Activated CD4-positive, alpha-beta memory T cell treated with anti-CD3 and anti-CD28 coated beads for 36 hours (primary cell): ENCODE data around the gene GRIK3. TPM values are rescaled to one million over a fixed set of nuclear protein-coding genes. Genes with fewer than 3 reads are reported as not detected.

Experiments used
- CTCF ChIA-PET: fragments of 350-600 bp; sonication (Branson Sonifier 250); formaldehyde crosslinking; loops from one replicate; lab custom pipeline; 2021; ENCODE audit warnings: antibody characterized with exemption, inconsistent platforms; lab: Charles Lee
- POLR2A ChIA-PET: fragments of 350-600 bp; sonication (Branson Sonifier 250); formaldehyde crosslinking; loops from one replicate; lab custom pipeline; 2021; ENCODE audit warnings: antibody characterized with exemption; lab: Charles Lee
- DNase-seq: peaks from one replicate; pipeline ENCODE4 v3.0.0-alpha.2; 2020
- H3K27ac Mint-ChIP-seq: one replicate; pipeline ENCODE4 v1.8.0; 2021; ENCODE audit warnings: mixed read lengths
- H3K27me3 Mint-ChIP-seq: one replicate; pipeline ENCODE4 v1.8.0; 2021; ENCODE audit warnings: mixed read lengths
- H3K36me3 Mint-ChIP-seq: one replicate; pipeline ENCODE4 v1.8.0; 2021; ENCODE audit warnings: mixed read lengths
- H3K4me1 Mint-ChIP-seq: one replicate; pipeline ENCODE4 v1.8.0; 2021; ENCODE audit warnings: low read depth, mixed read lengths
- H3K4me3 Mint-ChIP-seq: one replicate; pipeline ENCODE4 v1.8.0; 2021; ENCODE audit warnings: mild to moderate bottlenecking, mixed read lengths
- H3K9me3 Mint-ChIP-seq: one replicate; pipeline ENCODE4 v1.8.0; 2021; ENCODE audit warnings: mixed read lengths
- intact Hi-C: fragments of 100-400 bp; cut with micrococcal nuclease; formaldehyde crosslinking; loops from one replicate; pipeline ENCODE4 v1.15.1; 2023
- total RNA-seq, 2 experiments: library from RNA; stranded (reverse); gene quantifications; one replicate each; pipeline ENCODE4 v1.2.3, GENCODE V29; 2021

The GRIK3 gene
- total RNA-seq, 2 experiments from 2014 or later = not detected

- DNase-seq = no peak
- H3K9me3 Mint-ChIP-seq = peaks cover 5% of the 10 kb centered on the region
- no peaks in the 10 kb centered on the region for H3K4me1 Mint-ChIP-seq
- POLR2A ChIA-PET = no interaction called here
- peaks cover 2% of the 10 kb centered on the region for H3K27me3 Mint-ChIP-seq
- CTCF ChIA-PET = no interaction called here
- intact Hi-C loops = no loop called here
- H3K27ac Mint-ChIP-seq = no peak overlapping the region
- H3K36me3 Mint-ChIP-seq = no peaks in the 10 kb centered on the region
- no peak overlapping the region for H3K4me3 Mint-ChIP-seq
Measured at GRCh38 chr1:36759355-36759754, 275.0 kb downstream of the GRIK3 start.

GRCh38 chr1:36755303-36756230 lies 278.7 kb downstream of the GRIK3 start:
- POLR2A ChIA-PET = no interaction called here
- H3K36me3 Mint-ChIP-seq = no peaks in the 10 kb centered on the region
- CTCF ChIA-PET = no interaction called here
- H3K9me3 Mint-ChIP-seq = peaks cover 5% of the 10 kb centered on the region
- H3K27me3 Mint-ChIP-seq = peaks cover 2% of the 10 kb centered on the region
- no peak for DNase-seq
- H3K27ac Mint-ChIP-seq = no peak overlapping the region
- no peak overlapping the region for H3K4me3 Mint-ChIP-seq
- intact Hi-C loops = no loop called here
- H3K4me1 Mint-ChIP-seq = no peaks in the 10 kb centered on the region

GRCh38 chr1:36754366-36754765 lies 279.9 kb downstream of the GRIK3 start:
- intact Hi-C loops = no loop called here
- POLR2A ChIA-PET = no interaction called here
- H3K27ac Mint-ChIP-seq = no peak overlapping the region
- no peaks in the 10 kb centered on the region for H3K36me3 Mint-ChIP-seq
- no peaks in the 10 kb centered on the region for H3K4me1 Mint-ChIP-seq
- H3K4me3 Mint-ChIP-seq = no peak overlapping the region
- H3K9me3 Mint-ChIP-seq = peaks cover 3% of the 10 kb centered on the region
- CTCF ChIA-PET = no interaction called here
- peaks cover 2% of the 10 kb centered on the region for H3K27me3 Mint-ChIP-seq
- DNase-seq = no peak

GRCh38 chr1:36753451-36753850 lies 280.9 kb downstream of the GRIK3 start:
- Mint-ChIP-seq H3K36me3 (no peaks in the 10 kb centered on the region), H3K9me3 (no peaks in the 10 kb centered on the region), H3K27me3 (peaks cover 6% of the 10 kb centered on the region), H3K27ac (no peak overlapping the region), H3K4me3 (no peak overlapping the region), H3K4me1 (no peaks in the 10 kb centered on the region)
- POLR2A ChIA-PET = no interaction called here
- CTCF ChIA-PET = no interaction called here
- no peak for DNase-seq
- intact Hi-C loops = no loop called here

- H3K27ac Mint-ChIP-seq = no peak overlapping the region
- POLR2A ChIA-PET = no interaction called here
- H3K4me3 Mint-ChIP-seq = no peak overlapping the region
- no peaks in the 10 kb centered on the region for H3K36me3 Mint-ChIP-seq
- DNase-seq = no peak
- CTCF ChIA-PET = no interaction called here
- H3K4me1 Mint-ChIP-seq = no peaks in the 10 kb centered on the region
- H3K27me3 Mint-ChIP-seq = peaks cover 6% of the 10 kb centered on the region
- intact Hi-C loops = no loop called here
- H3K9me3 Mint-ChIP-seq = no peaks in the 10 kb centered on the region
Measured at GRCh38 chr1:36752891-36753361, 281.4 kb downstream of the GRIK3 start.

- H3K9me3 Mint-ChIP-seq = no peaks in the 10 kb centered on the region
- H3K27ac Mint-ChIP-seq = no peak overlapping the region
- intact Hi-C loops = no loop called here
- no peaks in the 10 kb centered on the region for H3K4me1 Mint-ChIP-seq
- CTCF ChIA-PET = no interaction called here
- H3K27me3 Mint-ChIP-seq = peaks cover 6% of the 10 kb centered on the region
- DNase-seq = no peak
- no peak overlapping the region for H3K4me3 Mint-ChIP-seq
- POLR2A ChIA-PET = no interaction called here
- no peaks in the 10 kb centered on the region for H3K36me3 Mint-ChIP-seq
Measured at GRCh38 chr1:36752431-36752830, 281.9 kb downstream of the GRIK3 start.

GRCh38 chr1:36751525-36751924 lies 282.8 kb downstream of the GRIK3 start:
- no peak for DNase-seq
- POLR2A ChIA-PET = no interaction called here
- no peak overlapping the region for H3K27ac Mint-ChIP-seq
- H3K27me3 Mint-ChIP-seq = peaks cover 6% of the 10 kb centered on the region
- no peak overlapping the region for H3K4me3 Mint-ChIP-seq
- no peaks in the 10 kb centered on the region for H3K4me1 Mint-ChIP-seq
- intact Hi-C loops = no loop called here
- no peaks in the 10 kb centered on the region for H3K36me3 Mint-ChIP-seq
- CTCF ChIA-PET = no interaction called here
- H3K9me3 Mint-ChIP-seq = no peaks in the 10 kb centered on the region

- intact Hi-C loops = no loop called here
- Mint-ChIP-seq H3K36me3 (no peaks in the 10 kb centered on the region), H3K4me1 (no peaks in the 10 kb centered on the region), H3K27me3 (peaks cover 10% of the 10 kb centered on the region), H3K27ac (no peak overlapping the region), H3K4me3 (no peak overlapping the region), H3K9me3 (no peaks in the 10 kb centered on the region)
- CTCF ChIA-PET = no interaction called here
- no peak for DNase-seq
- POLR2A ChIA-PET = no interaction called here
Measured at GRCh38 chr1:36748466-36748865, 285.8 kb downstream of the GRIK3 start.
